Gastrocnemius medialis (tissue), 4 donors: ENCODE results near the gene SH2D7. TPM values are rescaled to one million over a fixed set of nuclear protein-coding genes. Genes with fewer than 3 reads are reported as not detected.

Experiments used
- ATAC-seq, 2 donors: fragments of 150-250 bp; one replicate each; pipeline ENCODE4 v1.9.1; 2016
- DNase-seq, 2 donors: peaks; one replicate each; pipeline ENCODE4 v3.0.0-alpha.2; 2019
- H3K27ac ChIP-seq, 4 donors: fragments of 200-600 bp; sonication (generic); 1 replicate in 1 of 4; 2 replicates in 3 of 4; pipeline ENCODE4 v1.5.1; 2016 to 2018; ENCODE audit warnings: mild to moderate bottlenecking in 2 of 4, moderate library complexity in 1 of 4
- H3K27me3 ChIP-seq, 3 donors: fragments of 200-600 bp; sonication (generic) in 2 of 3; 1 replicate in 1 of 3; 2 replicates in 2 of 3; pipeline versions ENCODE4 v1.5.1 to v1.6.0; 2016 to 2019; ENCODE audit warnings: mild to moderate bottlenecking in 1 of 3, moderate library complexity in 1 of 3
- H3K36me3 ChIP-seq, 2 donors: fragments of 200-600 bp; sonication (generic) in 1 of 2; one replicate each; pipeline ENCODE4 v1.5.1; 2017 to 2018
- H3K4me1 ChIP-seq, 2 donors: fragments of 200-600 bp; sonication (generic) in 1 of 2; one replicate each; pipeline ENCODE4 v1.5.1; 2016 to 2017; ENCODE audit warnings: mild to moderate bottlenecking in 2 of 2
- H3K4me3 ChIP-seq, 4 donors: fragments of 200-600 bp; sonication (generic) in 3 of 4; 1 replicate in 1 of 4; 2 replicates in 3 of 4; pipeline ENCODE4 v1.5.1; 2016 to 2019; ENCODE audit warnings: mild to moderate bottlenecking in 2 of 4
- H3K9me3 ChIP-seq, 3 donors: fragments of 200-600 bp; sonication (generic) in 2 of 3; 1 replicate in 1 of 3; 2 replicates in 2 of 3; pipeline ENCODE4 v1.5.1; 2016 to 2019
- CTCF ChIP-seq, 5 experiments: fragments of 450-650 bp in 3 of 5; fragments of 200-600 bp in 2 of 5; sonication (generic) in 2 of 5; IDR thresholded peaks in 4 of 5; conservative IDR thresholded peaks in 1 of 5; 1 replicate in 4 of 5; 2 replicates in 1 of 5; pipeline ENCODE4 v1.5.1; 2016 to 2019; ENCODE audit warnings: antibody characterized with exemption in 5 of 5, mild to moderate bottlenecking in 3 of 5, moderate library complexity in 3 of 5
- POLR2A ChIP-seq, 2 donors: fragments of 450-650 bp; IDR thresholded peaks; one replicate each; pipeline ENCODE4 v1.6.1; 2017; ENCODE audit warnings: antibody characterized with exemption in 2 of 2, mild to moderate bottlenecking in 2 of 2, moderate library complexity in 2 of 2
- in situ Hi-C, 4 donors: fragments of 200-750 bp; cut with MboI; loops; one replicate each; pipeline versions ENCODE4 v1.15.0 to v1.8.0; 2017; ENCODE audit warnings: low sequenced_read_pairs in 4 of 4
- intact Hi-C: fragments of 100-400 bp; cut with DNase I; formaldehyde crosslinking; loops from one replicate; pipeline ENCODE4 v1.15.1; 2023; ENCODE audit warnings: low total_unique reads
- total RNA-seq, 4 donors: library from RNA; depleted of rRNA; stranded (reverse); fragments of >200 nt; gene quantifications; one replicate each; pipeline versions ENCODE4 v1.1.0 to v1.2.3, GENCODE V29; 2016

Gene SH2D7
- total RNA-seq, result not detected

- TF ChIP-seq CTCF (IDR thresholded peaks at IDR 0.05 in 4 of 5, conservative IDR thresholded peaks at IDR 0.05 in 1 of 5), result no peak
- TF ChIP-seq POLR2A (IDR thresholded peaks at IDR 0.05), result no peak
- H3K27ac ChIP-seq, result peak within 1 kb of the TSS in 3 of 4 donors; percentile 11 to 66 (median 56)
- peak; percentile 5 to 10 for ATAC-seq
Measured at GRCh38 chr15:78092261-78093041, at the start of gene SH2D7. Gene SH2D7 (plus strand): TSS chr15:78092561. CDS start chr15:78092585, 24 bp downstream.

DNA sequence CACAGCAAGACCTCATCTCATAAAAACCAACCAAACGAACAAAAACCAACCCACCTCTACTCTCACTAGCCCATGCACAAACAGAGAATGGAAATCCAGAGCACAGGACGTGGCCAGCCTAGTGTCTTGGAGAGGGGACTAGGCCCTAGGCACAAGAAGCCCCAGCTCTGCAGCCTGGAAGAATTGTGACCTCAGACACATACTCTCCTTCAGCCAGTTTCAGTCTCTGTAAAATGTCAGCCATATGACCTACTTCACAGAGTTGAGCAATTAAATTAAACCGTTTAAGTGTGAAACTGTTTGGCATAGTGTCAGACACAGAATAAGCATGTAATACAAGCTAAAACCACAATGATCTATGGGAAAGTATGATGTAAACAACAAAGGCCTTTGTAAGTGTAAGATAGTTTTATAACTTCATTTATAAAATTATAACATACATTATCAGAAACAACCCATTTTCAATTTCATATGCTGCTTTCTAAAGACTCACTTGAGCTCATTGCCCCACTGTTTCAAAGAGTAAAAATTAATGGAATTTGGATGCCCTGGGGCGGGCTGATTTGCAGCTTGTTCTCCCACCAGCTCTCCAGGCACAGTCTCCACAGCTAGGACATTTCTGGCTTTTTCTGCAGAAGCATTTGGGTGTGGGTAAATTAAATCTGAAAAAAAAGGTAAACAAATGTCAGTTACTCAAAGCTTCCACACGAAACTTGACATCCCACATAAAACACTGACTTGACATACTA lies 47.8 kb upstream of the SH2D7 start:
- DNase-seq (no peak), ATAC-seq (no peak)
- in situ Hi-C loops, result no loop called here

More at GRCh38 chr15:78092261-78093041, at the start of gene SH2D7:
- no peak within 1 kb of the TSS for H3K4me3 ChIP-seq
- DNase-seq, result no peak
- no peaks in the 10 kb centered on the region for H3K9me3 ChIP-seq
- H3K36me3 ChIP-seq, result no peaks in the 10 kb centered on the region
- no peaks in the 10 kb centered on the region for H3K27me3 ChIP-seq
- in situ Hi-C loops (no loop called here), intact Hi-C loops (loop anchor here (5.0 kb wide), 1 partner anchor 85 kb away; no protein-coding TSS in a partner anchor)
- peaks cover 14 to 15% of the 10 kb centered on the region in 2 donors for H3K4me1 ChIP-seq

GRCh38 chr15:78045189-78045588 lies 47.2 kb upstream of the SH2D7 start:
- Histone ChIP-seq H3K4me1 (peaks cover 18 to 26% of the 10 kb centered on the region in 2 donors), H3K36me3 (peaks cover 0 to 15% of the 10 kb centered on the region in 2 donors), H3K4me3 (no peak overlapping the region), H3K9me3 (no peaks in the 10 kb centered on the region), H3K27me3 (no peaks in the 10 kb centered on the region), H3K27ac (no peak overlapping the region)
- ATAC-seq (no peak), DNase-seq (no peak)
- intact Hi-C loops (no loop called here), in situ Hi-C loops (no loop called here)
- TF ChIP-seq POLR2A (IDR thresholded peaks at IDR 0.05), result no peak
- no peak for TF ChIP-seq CTCF (IDR thresholded peaks at IDR 0.05 in 4 of 5, conservative IDR thresholded peaks at IDR 0.05 in 1 of 5)

More for the DNA sequence above, 47.8 kb upstream of the SH2D7 start:
- Histone ChIP-seq H3K36me3 (peaks cover 0 to 15% of the 10 kb centered on the region in 2 donors), H3K9me3 (no peaks in the 10 kb centered on the region), H3K4me3 (no peak overlapping the region), H3K4me1 (peaks cover 18 to 23% of the 10 kb centered on the region in 2 donors), H3K27ac (no peak overlapping the region), H3K27me3 (no peaks in the 10 kb centered on the region)
- TF ChIP-seq POLR2A (IDR thresholded peaks at IDR 0.05) (no peak), CTCF (IDR thresholded peaks at IDR 0.05 in 4 of 5, conservative IDR thresholded peaks at IDR 0.05 in 1 of 5) (no peak)
- intact Hi-C loops, result no loop called here

GRCh38 chr15:78046796-78047341 lies 45.5 kb upstream of the SH2D7 start:
- Histone ChIP-seq H3K36me3 (peaks cover 0 to 15% of the 10 kb centered on the region in 2 donors), H3K4me1 (peaks cover 21 to 32% of the 10 kb centered on the region in 2 donors), H3K27ac (peak overlapping the region in 3 of 4 donors; percentile 48 to 58 (median 54)), H3K4me3 (no peak overlapping the region), H3K27me3 (no peaks in the 10 kb centered on the region), H3K9me3 (no peaks in the 10 kb centered on the region)
- in situ Hi-C loops (no loop called here), intact Hi-C loops (no loop called here)
- no peak for DNase-seq
- no peak for TF ChIP-seq POLR2A (IDR thresholded peaks at IDR 0.05)
- no peak for ATAC-seq
